WTC11 (cell line): ENCODE results near the gene CTDSPL. TPM values are rescaled to one million over a fixed set of nuclear protein-coding genes. Genes with fewer than 3 reads are reported as not detected.
A peak's percentile ranks its signal among the peaks of the same experiment; 100 is the strongest.

Experiments
- ATAC-seq: fragments of 200-7000 bp; cut with Tn5 transposase; 2 replicates; pipeline ENCODE4 v1.10.0; 2021; ENCODE audit warnings: mild to moderate bottlenecking, moderate library complexity
- CTCF ChIA-PET: fragments of 300-600 bp; sonication (Branson Sonifier 250); formaldehyde crosslinking; loops from one replicate; lab custom pipeline; 2021; ENCODE audit warnings: antibody characterized with exemption; lab: Charles Lee
- POLR2A ChIA-PET: fragments of 350-600 bp; sonication (Branson Sonifier 250); formaldehyde crosslinking; loops from one replicate; lab custom pipeline; 2021; ENCODE audit warnings: antibody characterized with exemption; lab: Charles Lee
- DNase-seq: peaks from one replicate; pipeline ENCODE4 v3.0.0; 2021; ENCODE audit warnings: low spot score
- H3K27ac Mint-ChIP-seq: 2 replicates; pipeline ENCODE4 v1.8.0; 2021; ENCODE audit warnings: mixed read lengths
- H3K27me3 Mint-ChIP-seq: 2 replicates; pipeline ENCODE4 v1.8.0; 2021; ENCODE audit warnings: low read depth, mild to moderate bottlenecking, moderate library complexity, mixed read lengths
- H3K36me3 Mint-ChIP-seq: 2 replicates; pipeline ENCODE4 v1.8.0; 2021; ENCODE audit warnings: mixed read lengths
- H3K4me1 Mint-ChIP-seq: 2 replicates; pipeline ENCODE4 v1.8.0; 2022; ENCODE audit warnings: mixed read lengths
- H3K4me3 Mint-ChIP-seq: 2 replicates; pipeline ENCODE4 v1.8.0; 2021; ENCODE audit warnings: mild to moderate bottlenecking, moderate library complexity, mixed read lengths
- H3K9me3 Mint-ChIP-seq: 2 replicates; pipeline ENCODE4 v1.8.0; 2021; ENCODE audit warnings: mixed read lengths
- ATF1 ChIP-seq: sonication (generic); formaldehyde crosslinking; IDR thresholded peaks from 2 replicates; pipeline ENCODE4 v1.8.1; 2023; ENCODE audit warnings: mild to moderate bottlenecking, moderate library complexity, missing genetic modification reagents
- ATF2 ChIP-seq: sonication (generic); formaldehyde crosslinking; IDR thresholded peaks from 2 replicates; pipeline ENCODE4 v1.8.1; 2022; ENCODE audit warnings: low read depth, missing genetic modification reagents, borderline replicate concordance
- CREB1 ChIP-seq: sonication (generic); formaldehyde crosslinking; IDR thresholded peaks from 2 replicates; pipeline ENCODE4 v1.8.0; 2023; ENCODE audit warnings: mild to moderate bottlenecking, missing genetic modification reagents
- CREM ChIP-seq: sonication (generic); formaldehyde crosslinking; IDR thresholded peaks from 2 replicates; pipeline ENCODE4 v1.8.1; 2022; ENCODE audit warnings: mild to moderate bottlenecking, missing genetic modification reagents, moderate library complexity
- CTCF ChIP-seq: fragments of 200-600 bp; IDR thresholded peaks from 2 replicates; pipeline ENCODE4 v1.8.0; 2022; ENCODE audit warnings: antibody characterized with exemption
- EMX1 ChIP-seq: fragments of 250-450 bp; sonication (Bioruptor Pico); IDR thresholded peaks from 2 replicates; pipeline ENCODE4 v1.8.0; 2021; ENCODE audit warnings: mild to moderate bottlenecking
- GABPB1 ChIP-seq: sonication (generic); formaldehyde crosslinking; IDR thresholded peaks from 2 replicates; pipeline ENCODE4 v1.8.1; 2023; ENCODE audit warnings: mild to moderate bottlenecking, missing genetic modification reagents
- GTF2I ChIP-seq: fragments of 250-450 bp; sonication (Bioruptor Pico); conservative IDR thresholded peaks from 2 replicates; pipeline ENCODE4 v1.4.0; 2021; ENCODE audit warnings: mild to moderate bottlenecking
- MYBL2 ChIP-seq: sonication (generic); formaldehyde crosslinking; IDR thresholded peaks from 2 replicates; pipeline ENCODE4 v1.8.1; 2023; ENCODE audit warnings: mild to moderate bottlenecking, moderate library complexity, missing genetic modification reagents
- NR1H2 ChIP-seq: sonication (generic); formaldehyde crosslinking; IDR thresholded peaks from 2 replicates; pipeline ENCODE4 v1.9.0; 2021; ENCODE audit warnings: mild to moderate bottlenecking, moderate library complexity, missing genetic modification reagents
- NR3C1 ChIP-seq: sonication (generic); formaldehyde crosslinking; conservative IDR thresholded peaks from 2 replicates; pipeline ENCODE4 v1.8.1; 2023; ENCODE audit warnings: low read depth, mild to moderate bottlenecking, missing genetic modification reagents
- PRDM15 ChIP-seq: sonication (generic); formaldehyde crosslinking; IDR thresholded peaks from 2 replicates; pipeline ENCODE4 v1.8.0; 2022; ENCODE audit warnings: missing genetic modification reagents
- TEAD4 ChIP-seq: sonication (generic); formaldehyde crosslinking; IDR thresholded peaks from 2 replicates; pipeline ENCODE4 v1.8.0; 2022; ENCODE audit warnings: mild to moderate bottlenecking, missing genetic modification reagents
- ZBTB21 ChIP-seq: sonication (generic); formaldehyde crosslinking; IDR thresholded peaks from 2 replicates; pipeline ENCODE4 v1.8.1; 2023; ENCODE audit warnings: mild to moderate bottlenecking, missing genetic modification reagents, borderline replicate concordance
- ZNF512 ChIP-seq: sonication (generic); formaldehyde crosslinking; IDR thresholded peaks from 2 replicates; pipeline ENCODE4 v1.8.1; 2022; ENCODE audit warnings: missing genetic modification reagents, borderline replicate concordance
- total RNA-seq: library from RNA; stranded (reverse); gene quantifications from 3 replicates; pipeline ENCODE4 v1.2.3, GENCODE V29; 2021

CTDSPL gene
- total RNA-seq, 1 experiment from 2014 or later = 41.2 TPM

- no peak for DNase-seq
- TF ChIP-seq CTCF (no peak), ATF1 (CRISPR knock-in tag) (no peak), NR1H2 (no peak), PRDM15 (CRISPR knock-in tag) (peak; percentile 82), CREB1 (CRISPR knock-in tag) (no peak)
- Mint-ChIP-seq H3K27me3 (no peaks in the 10 kb centered on the region), H3K4me1 (peaks cover 19% of the 10 kb centered on the region), H3K27ac (no peak overlapping the region), H3K36me3 (peaks cover 2% of the 10 kb centered on the region; the same call in 1 of the 2 replicates), H3K9me3 (peaks cover 4% of the 10 kb centered on the region; the same call in 1 of the 2 replicates), H3K4me3 (no peak overlapping the region)
- CTCF ChIA-PET = interaction anchor here (1.0 to 1.4 kb wide), 2 partner anchors 11 to 171 kb away, joined by 3 read pairs; no protein-coding TSS in a partner anchor
- POLR2A ChIA-PET = no interaction called here
- ATAC-seq = no peak
These were observed 35.8 kb upstream of the CTDSPL start for GRCh38 chr3:37825744-37826400.

GRCh38 chr3:37826502-37826901, 35.2 kb upstream of the CTDSPL start:
- H3K27ac Mint-ChIP-seq = no peak overlapping the region
- peaks cover 4% of the 10 kb centered on the region; the same call in 1 of the 2 replicates for H3K9me3 Mint-ChIP-seq
- H3K4me1 Mint-ChIP-seq = peaks cover 19% of the 10 kb centered on the region
- TF ChIP-seq ZBTB21 (CRISPR knock-in tag) (no peak), GTF2I (CRISPR knock-in tag) (no peak)
- H3K4me3 Mint-ChIP-seq = no peak overlapping the region
- CTCF ChIA-PET = interaction anchor here (1.0 kb wide), 1 partner anchor 170 kb away, joined by 3 read pairs; no protein-coding TSS in a partner anchor
- no peaks in the 10 kb centered on the region for H3K27me3 Mint-ChIP-seq
- DNase-seq (no peak), ATAC-seq (no peak)
- peaks cover 2% of the 10 kb centered on the region; the same call in 1 of the 2 replicates for H3K36me3 Mint-ChIP-seq
- POLR2A ChIA-PET = no interaction called here

- CTCF ChIA-PET = interaction anchor here (1.0 kb wide), 1 partner anchor 170 kb away, joined by 3 read pairs; no protein-coding TSS in a partner anchor
- TF ChIP-seq TEAD4 (no peak), CREM (CRISPR knock-in tag) (no peak), ATF2 (no peak), ZBTB21 (CRISPR knock-in tag) (no peak), GABPB1 (CRISPR knock-in tag) (no peak), ZNF512 (CRISPR knock-in tag) (no peak), EMX1 (CRISPR knock-in tag) (no peak), NR3C1 (no peak), MYBL2 (CRISPR knock-in tag) (no peak)
- TF ChIP-seq, all 79 proteins: peak for 0
- Mint-ChIP-seq H3K27ac (no peak overlapping the region), H3K36me3 (peaks cover 2% of the 10 kb centered on the region; the same call in 1 of the 2 replicates), H3K4me1 (peaks cover 19% of the 10 kb centered on the region), H3K9me3 (peaks cover 4% of the 10 kb centered on the region; the same call in 1 of the 2 replicates), H3K27me3 (no peaks in the 10 kb centered on the region), H3K4me3 (no peak overlapping the region)
- POLR2A ChIA-PET = no interaction called here
- no peak for DNase-seq
- ATAC-seq = no peak
These were observed 34.7 kb upstream of the CTDSPL start for GRCh38 chr3:37826933-37827332.
